Measurements from ENCODE around the gene CCDC85A.

CCDC85A gene

DNA sequence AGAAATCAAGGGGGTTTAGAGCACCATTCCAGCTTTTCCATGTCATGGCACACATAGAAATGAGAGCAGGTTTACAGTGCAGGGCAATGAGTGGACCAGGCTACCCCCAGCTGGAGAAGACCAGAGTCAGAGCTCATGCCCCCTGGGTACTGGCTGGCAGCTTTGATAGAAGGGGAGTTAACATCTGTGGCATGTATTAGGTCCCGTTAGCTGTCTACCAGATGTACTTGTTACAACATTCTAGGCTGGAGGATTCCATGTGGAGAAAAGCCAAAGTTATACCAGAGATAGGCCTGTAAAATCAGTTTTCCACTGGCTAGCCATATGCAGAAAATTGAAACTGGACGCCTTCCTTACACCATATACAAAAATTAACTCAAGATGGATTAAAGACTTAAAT, 109.2 kb downstream of the CCDC85A start:
- Histone ChIP-seq H3K4me1 (ENCODE audit: control insufficient read depth, insufficient read depth, low read length) (no peaks in the 10 kb centered on the region), H3K36me3 (ENCODE audit: control insufficient read depth, insufficient read depth, low read length) (no peaks in the 10 kb centered on the region), H3K27me3 (ENCODE audit: control insufficient read depth, insufficient read depth, low read length) (no peaks in the 10 kb centered on the region), H3K9me3 (ENCODE audit: control insufficient read depth, insufficient read depth, low read length) (no peaks in the 10 kb centered on the region), H3K4me3 (ENCODE audit: low read length) (no peak overlapping the region), H3K27ac (ENCODE audit: low read length) (no peak overlapping the region)
- no CpG with 5 or more reads among the region's 2 CpGs for WGBS (ENCODE audit: insufficient coverage, insufficient read length)
- DNase-seq (ENCODE audit: low read depth, low spot score) = no peak

- Histone ChIP-seq H3K9me3 (ENCODE audit: control insufficient read depth, insufficient read depth, low read length) (no peaks in the 10 kb centered on the region), H3K4me3 (ENCODE audit: low read length) (no peak overlapping the region), H3K27ac (ENCODE audit: low read length) (no peak overlapping the region), H3K4me1 (ENCODE audit: control insufficient read depth, insufficient read depth, low read length) (peaks cover 4% of the 10 kb centered on the region; the same call in 1 of the 2 replicates), H3K36me3 (ENCODE audit: control insufficient read depth, insufficient read depth, low read length) (no peaks in the 10 kb centered on the region), H3K27me3 (ENCODE audit: control insufficient read depth, insufficient read depth, low read length) (no peaks in the 10 kb centered on the region)
- WGBS (ENCODE audit: insufficient coverage, insufficient read length) = no CpG with 5 or more reads among the region's 3 CpGs
- no peak for DNase-seq (ENCODE audit: low read depth, low spot score)
Measured at GRCh38 chr2:56295666-56296065, 111.9 kb downstream of the CCDC85A start.

DNA sequence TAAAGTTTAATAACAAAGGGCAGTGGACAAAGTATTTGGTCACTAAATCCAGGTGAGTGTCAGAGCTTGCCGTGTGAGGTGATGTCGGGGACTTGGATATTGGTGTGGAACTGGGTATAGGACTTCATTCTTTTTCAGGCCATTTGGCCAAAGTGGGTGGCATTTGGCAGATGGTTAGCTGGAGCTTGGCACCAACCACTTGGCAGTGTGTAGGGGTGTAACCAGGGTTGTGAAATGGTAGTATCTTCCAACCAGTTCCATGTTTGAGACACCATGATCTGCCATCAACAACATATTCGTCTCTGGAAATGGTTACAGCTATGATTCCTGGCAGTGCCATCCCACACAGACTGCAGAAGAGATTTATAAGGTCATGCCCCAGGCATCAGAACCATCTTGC, 113.9 kb downstream of the CCDC85A start:
- peaks cover 4% of the 10 kb centered on the region; the same call in 1 of the 2 replicates for H3K4me1 ChIP-seq (ENCODE audit: control insufficient read depth, insufficient read depth, low read length)
- no peaks in the 10 kb centered on the region for H3K27me3 ChIP-seq (ENCODE audit: control insufficient read depth, insufficient read depth, low read length)
- WGBS (ENCODE audit: insufficient coverage, insufficient read length) = no CpG with 5 or more reads among the region's 3 CpGs
- no peak overlapping the region for H3K27ac ChIP-seq (ENCODE audit: low read length)
- H3K4me3 ChIP-seq (ENCODE audit: low read length) = no peak overlapping the region
- DNase-seq (ENCODE audit: low read depth, low spot score) = no peak
- H3K9me3 ChIP-seq (ENCODE audit: control insufficient read depth, insufficient read depth, low read length) = no peaks in the 10 kb centered on the region
- H3K36me3 ChIP-seq (ENCODE audit: control insufficient read depth, insufficient read depth, low read length) = no peaks in the 10 kb centered on the region

GRCh38 chr2:56299171-56299691, 115.4 kb downstream of the CCDC85A start:
- no peaks in the 10 kb centered on the region for H3K27me3 ChIP-seq (ENCODE audit: control insufficient read depth, insufficient read depth, low read length)
- no peak overlapping the region for H3K4me3 ChIP-seq (ENCODE audit: low read length)
- H3K9me3 ChIP-seq (ENCODE audit: control insufficient read depth, insufficient read depth, low read length) = no peaks in the 10 kb centered on the region
- DNase-seq (ENCODE audit: low read depth, low spot score) = no peak
- H3K27ac ChIP-seq (ENCODE audit: low read length) = no peak overlapping the region
- no CpG with 5 or more reads among the region's 3 CpGs for WGBS (ENCODE audit: insufficient coverage, insufficient read length)
- no peaks in the 10 kb centered on the region for H3K36me3 ChIP-seq (ENCODE audit: control insufficient read depth, insufficient read depth, low read length)
- H3K4me1 ChIP-seq (ENCODE audit: control insufficient read depth, insufficient read depth, low read length) = peaks cover 4% of the 10 kb centered on the region; the same call in 1 of the 2 replicates

DNA sequence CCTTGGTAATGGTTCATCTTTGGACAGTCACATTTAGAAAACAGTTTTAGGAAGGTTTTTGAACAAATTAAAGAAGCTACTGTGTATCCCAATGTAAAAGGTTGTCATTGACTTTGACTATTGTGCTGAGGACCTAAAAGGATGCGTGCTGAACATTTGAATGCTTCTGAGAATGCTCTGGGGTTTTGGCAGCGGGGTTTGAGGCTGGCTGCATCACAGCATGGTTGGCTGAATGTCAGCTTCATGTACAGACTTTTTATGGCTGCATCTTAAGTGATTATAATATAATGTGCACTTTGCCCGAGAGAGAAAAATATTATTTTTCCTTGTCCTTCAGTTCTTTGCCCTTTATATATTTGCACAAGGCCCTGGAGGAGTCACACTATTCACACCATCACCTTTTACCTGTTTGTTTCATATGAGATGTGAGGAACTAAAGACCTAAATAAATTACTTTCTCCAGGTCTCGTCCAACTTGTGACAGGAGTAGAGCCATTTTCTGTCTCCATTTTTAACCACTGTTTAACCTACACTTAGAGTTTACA, 125.9 kb downstream of the CCDC85A start:
- Histone ChIP-seq H3K27me3 (ENCODE audit: control insufficient read depth, insufficient read depth, low read length) (no peaks in the 10 kb centered on the region), H3K4me3 (ENCODE audit: low read length) (no peak overlapping the region), H3K27ac (ENCODE audit: low read length) (no peak overlapping the region), H3K9me3 (ENCODE audit: control insufficient read depth, insufficient read depth, low read length) (no peaks in the 10 kb centered on the region), H3K36me3 (ENCODE audit: control insufficient read depth, insufficient read depth, low read length) (no peaks in the 10 kb centered on the region), H3K4me1 (ENCODE audit: control insufficient read depth, insufficient read depth, low read length) (no peaks in the 10 kb centered on the region)
- WGBS (ENCODE audit: insufficient coverage, insufficient read length) = no CpG with 5 or more reads among the region's 4 CpGs
- DNase-seq (ENCODE audit: low read depth, low spot score) = no peak

GRCh38 chr2:56313500-56313921, 129.7 kb downstream of the CCDC85A start:
- H3K36me3 ChIP-seq (ENCODE audit: control insufficient read depth, insufficient read depth, low read length) = no peaks in the 10 kb centered on the region
- no peaks in the 10 kb centered on the region for H3K27me3 ChIP-seq (ENCODE audit: control insufficient read depth, insufficient read depth, low read length)
- H3K4me3 ChIP-seq (ENCODE audit: low read length) = no peak overlapping the region
- WGBS (ENCODE audit: insufficient coverage, insufficient read length) = no CpG with 5 or more reads among the region's 1 CpG
- DNase-seq (ENCODE audit: low read depth, low spot score) = no peak
- no peaks in the 10 kb centered on the region for H3K9me3 ChIP-seq (ENCODE audit: control insufficient read depth, insufficient read depth, low read length)
- no peak overlapping the region for H3K27ac ChIP-seq (ENCODE audit: low read length)
- no peaks in the 10 kb centered on the region for H3K4me1 ChIP-seq (ENCODE audit: control insufficient read depth, insufficient read depth, low read length)

DNA sequence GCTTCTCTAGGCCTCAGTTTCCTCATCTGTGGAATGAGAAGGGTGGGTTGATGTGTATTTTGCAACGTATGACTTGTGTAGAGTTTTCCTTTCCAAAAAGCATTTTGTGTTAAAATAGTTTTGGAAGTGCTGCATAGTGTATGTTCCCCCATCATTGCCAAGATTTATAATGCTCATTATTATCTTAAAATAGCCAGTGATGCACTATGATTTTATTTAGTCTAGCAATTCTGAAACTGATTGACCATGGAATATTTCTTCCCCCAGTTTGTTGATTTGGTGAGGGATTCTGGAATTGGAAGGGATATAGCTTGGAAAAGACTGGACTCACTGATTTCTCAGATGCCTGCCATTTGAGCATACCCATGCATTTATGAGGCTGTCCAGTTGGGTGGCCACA, 130.6 kb downstream of the CCDC85A start:
- no CpG with 5 or more reads among the region's 1 CpG for WGBS (ENCODE audit: insufficient coverage, insufficient read length)
- Histone ChIP-seq H3K27ac (ENCODE audit: low read length) (no peak overlapping the region), H3K4me1 (ENCODE audit: control insufficient read depth, insufficient read depth, low read length) (no peaks in the 10 kb centered on the region), H3K4me3 (ENCODE audit: low read length) (no peak overlapping the region), H3K27me3 (ENCODE audit: control insufficient read depth, insufficient read depth, low read length) (no peaks in the 10 kb centered on the region), H3K9me3 (ENCODE audit: control insufficient read depth, insufficient read depth, low read length) (no peaks in the 10 kb centered on the region), H3K36me3 (ENCODE audit: control insufficient read depth, insufficient read depth, low read length) (no peaks in the 10 kb centered on the region)
- no peak for DNase-seq (ENCODE audit: low read depth, low spot score)

DNA sequence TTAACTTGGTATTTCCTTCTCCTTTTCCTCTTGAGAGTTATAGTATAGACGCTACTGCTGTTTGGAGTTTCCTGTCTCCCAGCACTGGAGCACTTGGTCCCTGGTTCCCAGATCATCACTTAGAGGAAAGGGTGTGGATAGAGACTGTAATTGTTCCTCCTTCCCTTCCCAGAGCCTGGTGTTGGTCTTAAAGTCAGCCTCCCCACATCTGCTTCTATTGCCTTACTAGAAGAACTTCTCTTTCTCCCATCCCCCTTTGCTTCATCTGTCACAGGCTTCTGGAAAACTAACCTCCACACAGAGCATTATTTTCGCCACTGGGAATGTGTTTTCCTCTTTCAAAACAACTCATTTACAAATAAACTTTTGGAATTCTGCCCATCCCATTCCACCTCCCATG, 131.0 kb downstream of the CCDC85A start:
- Histone ChIP-seq H3K4me1 (ENCODE audit: control insufficient read depth, insufficient read depth, low read length) (no peaks in the 10 kb centered on the region), H3K9me3 (ENCODE audit: control insufficient read depth, insufficient read depth, low read length) (no peaks in the 10 kb centered on the region), H3K27ac (ENCODE audit: low read length) (no peak overlapping the region), H3K4me3 (ENCODE audit: low read length) (no peak overlapping the region), H3K27me3 (ENCODE audit: control insufficient read depth, insufficient read depth, low read length) (no peaks in the 10 kb centered on the region), H3K36me3 (ENCODE audit: control insufficient read depth, insufficient read depth, low read length) (no peaks in the 10 kb centered on the region)
- WGBS (ENCODE audit: insufficient coverage, insufficient read length) = no CpG with 5 or more reads among the region's 2 CpGs
- no peak for DNase-seq (ENCODE audit: low read depth, low spot score)

GRCh38 chr2:56315376-56315775, 131.6 kb downstream of the CCDC85A start:
- H3K4me1 ChIP-seq (ENCODE audit: control insufficient read depth, insufficient read depth, low read length) = no peaks in the 10 kb centered on the region
- no peaks in the 10 kb centered on the region for H3K27me3 ChIP-seq (ENCODE audit: control insufficient read depth, insufficient read depth, low read length)
- H3K27ac ChIP-seq (ENCODE audit: low read length) = no peak overlapping the region
- no peak for DNase-seq (ENCODE audit: low read depth, low spot score)
- H3K36me3 ChIP-seq (ENCODE audit: control insufficient read depth, insufficient read depth, low read length) = no peaks in the 10 kb centered on the region
- no peak overlapping the region for H3K4me3 ChIP-seq (ENCODE audit: low read length)
- no peaks in the 10 kb centered on the region for H3K9me3 ChIP-seq (ENCODE audit: control insufficient read depth, insufficient read depth, low read length)

DNA sequence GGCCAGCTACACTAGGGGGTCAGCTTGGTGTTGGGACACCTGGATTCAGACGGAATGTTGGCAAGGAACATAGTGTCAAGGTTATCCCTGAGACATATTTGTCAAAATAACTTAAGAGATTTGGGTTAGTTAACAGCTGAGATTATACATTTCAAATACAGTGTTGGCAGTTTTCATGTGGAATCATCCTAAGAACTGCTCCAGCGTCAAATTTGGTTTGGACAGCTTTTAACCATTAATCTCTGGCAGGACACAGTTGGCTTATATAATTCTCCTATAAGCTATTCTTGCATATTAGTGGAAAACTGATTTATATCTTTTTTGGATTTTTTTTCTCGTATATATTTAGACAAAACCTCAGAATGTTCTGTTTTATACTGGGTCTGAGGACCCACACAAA, 132.2 kb downstream of the CCDC85A start:
- WGBS (ENCODE audit: insufficient coverage, insufficient read length) = no CpG with 5 or more reads among the region's 3 CpGs

GRCh38 chr2:56318147-56318546, 134.4 kb downstream of the CCDC85A start:
- no peak for DNase-seq (ENCODE audit: low read depth, low spot score)
- Histone ChIP-seq H3K4me1 (ENCODE audit: control insufficient read depth, insufficient read depth, low read length) (no peaks in the 10 kb centered on the region), H3K4me3 (ENCODE audit: low read length) (no peak overlapping the region), H3K9me3 (ENCODE audit: control insufficient read depth, insufficient read depth, low read length) (no peaks in the 10 kb centered on the region), H3K27ac (ENCODE audit: low read length) (no peak overlapping the region), H3K36me3 (ENCODE audit: control insufficient read depth, insufficient read depth, low read length) (no peaks in the 10 kb centered on the region), H3K27me3 (ENCODE audit: control insufficient read depth, insufficient read depth, low read length) (no peaks in the 10 kb centered on the region)
- WGBS (ENCODE audit: insufficient coverage, insufficient read length) = no CpG with 5 or more reads among the region's 4 CpGs

More for the DNA sequence above, 132.2 kb downstream of the CCDC85A start:
- Histone ChIP-seq H3K9me3 (ENCODE audit: control insufficient read depth, insufficient read depth, low read length) (no peaks in the 10 kb centered on the region), H3K36me3 (ENCODE audit: control insufficient read depth, insufficient read depth, low read length) (no peaks in the 10 kb centered on the region), H3K4me1 (ENCODE audit: control insufficient read depth, insufficient read depth, low read length) (no peaks in the 10 kb centered on the region), H3K27me3 (ENCODE audit: control insufficient read depth, insufficient read depth, low read length) (no peaks in the 10 kb centered on the region), H3K4me3 (ENCODE audit: low read length) (no peak overlapping the region), H3K27ac (ENCODE audit: low read length) (no peak overlapping the region)
- DNase-seq (ENCODE audit: low read depth, low spot score) = no peak
